Colonic mucosa (tissue), 4 donors: ENCODE measurements around the gene CCDC192. TPM values are rescaled to one million over a fixed set of nuclear protein-coding genes. Genes with fewer than 3 reads are reported as not detected.

Experiments used
- DNase-seq: peaks from one replicate; pipeline ENCODE4 v3.0.0-alpha.2; 2020
- H3K27ac ChIP-seq: fragments of 200-600 bp; one replicate; pipeline ENCODE4 v1.8.0; 2021
- H3K27me3 ChIP-seq: fragments of 200-600 bp; one replicate; pipeline ENCODE4 v1.8.0; 2021
- H3K36me3 ChIP-seq: fragments of 200-600 bp; one replicate; pipeline ENCODE4 v1.8.0; 2021
- H3K4me1 ChIP-seq: fragments of 200-600 bp; one replicate; pipeline ENCODE4 v1.8.0; 2021; ENCODE audit warnings: mild to moderate bottlenecking
- H3K4me3 ChIP-seq: fragments of 200-600 bp; one replicate; pipeline ENCODE4 v1.8.0; 2021
- H3K9ac ChIP-seq, 2 donors: one replicate each; pipeline ENCODE4 v1.7.0; 2013; ENCODE audit warnings: control low read depth in 2 of 2, low read depth in 2 of 2, low read length in 2 of 2
- H3K9me3 ChIP-seq: fragments of 200-600 bp; one replicate; pipeline ENCODE4 v1.8.0; 2021
- intact Hi-C: fragments of 100-400 bp; cut with DNase I; formaldehyde crosslinking; loops from one replicate; pipeline ENCODE4 v1.14.1; 2022
- total RNA-seq, 2 donors: library from RNA; stranded (reverse); fragmentation: NEBNext Ultra II Directional in 1 of 2; extraction: Animal tissue kit (Norgen Biotek cat#: 25700) in 1 of 2; gene quantifications; one replicate each; pipeline ENCODE4 v1.2.1, GENCODE V29; 2021
- TF ChIP-seq, protein P1 (sequence below): fragments of 200-600 bp; IDR thresholded peaks from one replicate; pipeline ENCODE4 v1.8.0; 2022; ENCODE audit warnings: antibody characterized with exemption, mild to moderate bottlenecking
- donor health status: healthy.
- donor health status: DM: no; HTN: no; CAD: no.
- donor health status: DM: no; HTN: no; CAD: no.

CCDC192 gene
- total RNA-seq, 2 donors from 2014 or later: not detected

DNA sequence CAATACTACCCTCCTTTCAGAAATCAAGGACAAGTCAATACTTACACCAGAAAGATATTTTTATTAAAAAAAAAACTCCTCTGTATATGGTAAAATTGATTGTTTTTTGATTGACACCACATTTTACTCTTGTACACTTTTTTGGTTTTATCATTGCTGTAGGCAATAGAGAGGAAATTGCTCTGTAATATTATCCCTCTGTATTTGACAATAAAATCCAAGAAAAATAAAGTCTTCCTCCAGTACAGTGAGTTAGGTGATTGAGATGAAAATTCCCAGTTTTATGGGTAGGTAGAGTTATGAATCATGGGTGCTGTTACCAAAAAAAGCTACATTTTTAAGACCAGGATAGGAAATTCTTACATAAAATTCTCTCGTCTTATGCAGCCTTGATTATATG is 22.6 kb upstream of the CCDC192 start:
- no peak for DNase-seq
- intact Hi-C loops: no loop called here
- Histone ChIP-seq H3K4me1 (no peaks in the 10 kb centered on the region), H3K27me3 (no peaks in the 10 kb centered on the region), H3K4me3 (no peak overlapping the region), H3K9ac (no peak overlapping the region), H3K27ac (no peak overlapping the region), H3K9me3 (no peaks in the 10 kb centered on the region), H3K36me3 (no peaks in the 10 kb centered on the region)
- TF ChIP-seq, protein P1, sequence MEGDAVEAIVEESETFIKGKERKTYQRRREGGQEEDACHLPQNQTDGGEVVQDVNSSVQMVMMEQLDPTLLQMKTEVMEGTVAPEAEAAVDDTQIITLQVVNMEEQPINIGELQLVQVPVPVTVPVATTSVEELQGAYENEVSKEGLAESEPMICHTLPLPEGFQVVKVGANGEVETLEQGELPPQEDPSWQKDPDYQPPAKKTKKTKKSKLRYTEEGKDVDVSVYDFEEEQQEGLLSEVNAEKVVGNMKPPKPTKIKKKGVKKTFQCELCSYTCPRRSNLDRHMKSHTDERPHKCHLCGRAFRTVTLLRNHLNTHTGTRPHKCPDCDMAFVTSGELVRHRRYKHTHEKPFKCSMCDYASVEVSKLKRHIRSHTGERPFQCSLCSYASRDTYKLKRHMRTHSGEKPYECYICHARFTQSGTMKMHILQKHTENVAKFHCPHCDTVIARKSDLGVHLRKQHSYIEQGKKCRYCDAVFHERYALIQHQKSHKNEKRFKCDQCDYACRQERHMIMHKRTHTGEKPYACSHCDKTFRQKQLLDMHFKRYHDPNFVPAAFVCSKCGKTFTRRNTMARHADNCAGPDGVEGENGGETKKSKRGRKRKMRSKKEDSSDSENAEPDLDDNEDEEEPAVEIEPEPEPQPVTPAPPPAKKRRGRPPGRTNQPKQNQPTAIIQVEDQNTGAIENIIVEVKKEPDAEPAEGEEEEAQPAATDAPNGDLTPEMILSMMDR: no peak

DNA sequence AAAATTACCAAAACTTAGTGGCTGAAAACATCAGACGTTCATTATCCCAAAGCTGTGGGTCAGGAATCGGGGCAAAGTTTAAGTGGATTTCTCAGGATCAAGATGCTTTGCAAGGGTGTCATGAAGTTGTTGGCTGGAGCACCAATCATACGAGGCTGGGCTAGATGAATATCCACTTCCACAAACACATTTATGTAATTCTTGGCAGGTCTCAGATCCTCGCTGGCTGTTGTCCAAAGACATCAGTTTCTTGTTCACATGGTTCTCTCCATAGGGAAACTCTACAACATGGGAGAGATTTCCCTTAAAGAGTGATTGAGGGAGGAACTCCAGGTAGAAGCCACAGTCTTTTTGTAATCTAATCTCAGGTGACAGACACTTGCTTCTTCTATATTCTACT is 20.2 kb upstream of the CCDC192 start:
- H3K9ac ChIP-seq: no peak overlapping the region
- no peak for DNase-seq
- TF ChIP-seq, protein P1: no peak

DNA sequence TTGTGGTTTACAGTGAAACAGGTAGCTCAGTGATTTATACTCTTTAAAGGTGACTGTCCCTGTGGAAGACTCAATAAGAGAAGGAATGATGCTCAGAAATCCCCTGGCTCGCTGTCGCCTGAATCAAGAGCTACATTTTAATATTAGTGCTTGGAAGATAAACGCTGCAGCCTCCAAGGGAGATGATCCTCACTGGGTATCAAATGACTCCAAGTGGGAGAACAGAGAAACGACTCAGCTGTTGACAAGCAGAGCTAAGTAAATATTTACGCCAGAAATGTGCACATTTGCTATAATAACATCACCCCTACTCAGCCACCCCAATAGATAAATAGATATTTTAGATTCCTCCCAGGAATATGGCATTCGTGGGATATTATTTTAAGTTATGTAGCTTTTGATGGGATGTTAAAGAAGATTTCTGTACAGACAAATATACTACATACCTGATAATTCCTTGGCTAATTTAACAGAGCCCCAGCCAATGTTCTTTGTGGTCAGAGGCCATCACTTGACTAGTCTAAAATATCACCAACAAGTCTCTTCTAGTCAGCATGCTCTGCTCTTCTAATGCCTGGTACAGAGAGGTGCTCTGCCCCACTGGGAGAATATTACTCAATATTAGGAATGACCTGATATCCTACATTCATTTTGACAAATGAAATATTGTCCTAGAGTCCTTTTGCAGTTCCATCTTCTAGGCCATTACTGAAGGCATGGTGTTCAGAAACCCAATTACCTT is 18.3 kb upstream of the CCDC192 start:
- TF ChIP-seq, protein P1: no peak
- intact Hi-C loops: no loop called here
- Histone ChIP-seq H3K27me3 (no peaks in the 10 kb centered on the region), H3K4me3 (no peak overlapping the region), H3K9me3 (no peaks in the 10 kb centered on the region), H3K27ac (no peak overlapping the region), H3K36me3 (no peaks in the 10 kb centered on the region), H3K4me1 (no peaks in the 10 kb centered on the region), H3K9ac (no peak overlapping the region)
- no peak for DNase-seq

More for the DNA sequence above, 20.2 kb upstream of the CCDC192 start:
- no peak overlapping the region for H3K4me3 ChIP-seq
- no peaks in the 10 kb centered on the region for H3K27me3 ChIP-seq
- H3K27ac ChIP-seq: no peak overlapping the region
- intact Hi-C loops: no loop called here
- H3K4me1 ChIP-seq: no peaks in the 10 kb centered on the region
- no peaks in the 10 kb centered on the region for H3K9me3 ChIP-seq
- no peaks in the 10 kb centered on the region for H3K36me3 ChIP-seq

DNA sequence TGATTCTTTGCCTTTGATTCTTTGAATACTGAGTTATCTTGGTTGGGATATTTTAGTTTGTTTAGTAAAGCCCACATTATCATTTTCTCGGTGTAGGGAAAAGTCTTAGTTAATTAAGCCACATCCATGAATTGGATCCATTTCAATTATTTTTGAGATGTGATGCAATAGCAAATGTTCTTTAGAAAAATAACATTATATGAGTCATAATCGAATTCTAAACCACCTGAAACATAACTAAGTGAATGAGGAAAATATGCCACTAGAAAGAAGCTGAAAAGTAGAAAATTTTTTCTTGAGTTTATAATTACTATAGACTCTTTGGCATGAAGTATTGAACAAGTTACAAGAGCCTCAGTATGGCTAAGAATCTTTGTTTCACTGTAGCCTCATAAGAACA is 17.5 kb upstream of the CCDC192 start:
- no peaks in the 10 kb centered on the region for H3K27me3 ChIP-seq
- no peaks in the 10 kb centered on the region for H3K4me1 ChIP-seq
- no peak overlapping the region for H3K27ac ChIP-seq
- H3K9me3 ChIP-seq: no peaks in the 10 kb centered on the region
- no peak overlapping the region for H3K4me3 ChIP-seq
- TF ChIP-seq, protein P1: no peak
- no peak for DNase-seq
- H3K36me3 ChIP-seq: no peaks in the 10 kb centered on the region
- intact Hi-C loops: no loop called here
- H3K9ac ChIP-seq: no peak overlapping the region

DNA sequence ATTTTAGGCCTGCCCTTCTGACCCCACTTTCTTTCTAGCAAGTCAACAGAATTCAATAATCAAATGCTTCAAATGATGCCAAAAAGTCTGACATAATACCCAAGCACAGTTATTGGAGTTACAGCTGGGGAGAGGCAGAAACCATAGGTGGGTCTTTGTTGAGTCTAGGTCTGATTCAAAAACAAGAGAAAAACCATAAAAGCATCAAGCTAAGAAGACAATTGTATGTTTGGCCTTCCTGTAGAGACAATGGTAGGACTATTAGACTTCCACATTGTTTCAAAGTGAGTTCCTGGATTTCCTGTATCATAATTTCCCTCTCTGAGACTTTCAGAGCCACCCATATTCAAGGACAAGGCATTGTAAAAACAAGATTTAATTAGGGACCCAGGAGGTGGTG is 16.8 kb upstream of the CCDC192 start:
- no peak for DNase-seq
- Histone ChIP-seq H3K9me3 (no peaks in the 10 kb centered on the region), H3K36me3 (no peaks in the 10 kb centered on the region), H3K4me3 (no peak overlapping the region), H3K27ac (no peak overlapping the region), H3K27me3 (no peaks in the 10 kb centered on the region), H3K9ac (no peak overlapping the region), H3K4me1 (no peaks in the 10 kb centered on the region)
- TF ChIP-seq, protein P1: no peak
- intact Hi-C loops: no loop called here
